Fibroblast of villous mesenchyme (primary cell): ENCODE measurements around the gene PAPPA2. TPM values are rescaled to one million over a fixed set of nuclear protein-coding genes. Genes with fewer than 3 reads are reported as not detected.

Experiments
- DNase-seq: peaks from one replicate; pipeline ENCODE4 v3.0.0-alpha.2; 2010; ENCODE audit warnings: low read depth
- H3K4me3 ChIP-seq: 2 replicates; pipeline ENCODE4 v1.5.1; 2011; ENCODE audit warnings: low read depth, mild to moderate bottlenecking, low read length
- total RNA-seq: library from RNA; depleted of rRNA; stranded (reverse); fragments of >200 nt; gene quantifications from 2 replicates; pipeline ENCODE4 v1.2.3, GENCODE V29; 2012
- TF ChIP-seq, protein P1 (sequence below): IDR thresholded peaks from 2 replicates; pipeline ENCODE4 v1.5.1; 2012; ENCODE audit warnings: low read depth, mild to moderate bottlenecking, low read length; ENCODE audit not compliant: insufficient read depth

PAPPA2 gene
- total RNA-seq, 1 donor = 1.3 TPM

DNA sequence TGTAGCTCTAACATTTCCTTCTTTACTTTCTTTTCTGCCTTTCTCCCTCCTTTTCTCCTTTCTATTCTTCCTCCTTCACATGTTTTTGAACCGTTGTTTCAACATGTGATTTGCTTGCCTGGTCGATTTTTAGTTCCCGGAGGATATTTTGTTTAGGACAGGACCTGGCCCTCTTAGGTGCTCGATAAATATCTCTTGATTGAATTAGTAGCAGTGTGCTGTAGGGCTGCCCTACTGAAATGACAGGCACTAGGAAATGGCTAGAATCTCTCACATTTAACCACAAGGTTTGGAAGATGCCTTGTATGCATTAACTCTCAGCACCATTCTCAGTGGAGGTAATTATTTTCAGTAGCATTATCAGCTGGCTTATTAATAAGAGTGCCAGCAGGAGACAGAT lies 305.6 kb downstream of the PAPPA2 start:
- no peak for DNase-seq
- no peak overlapping the region for H3K4me3 ChIP-seq
- TF ChIP-seq, protein P1, sequence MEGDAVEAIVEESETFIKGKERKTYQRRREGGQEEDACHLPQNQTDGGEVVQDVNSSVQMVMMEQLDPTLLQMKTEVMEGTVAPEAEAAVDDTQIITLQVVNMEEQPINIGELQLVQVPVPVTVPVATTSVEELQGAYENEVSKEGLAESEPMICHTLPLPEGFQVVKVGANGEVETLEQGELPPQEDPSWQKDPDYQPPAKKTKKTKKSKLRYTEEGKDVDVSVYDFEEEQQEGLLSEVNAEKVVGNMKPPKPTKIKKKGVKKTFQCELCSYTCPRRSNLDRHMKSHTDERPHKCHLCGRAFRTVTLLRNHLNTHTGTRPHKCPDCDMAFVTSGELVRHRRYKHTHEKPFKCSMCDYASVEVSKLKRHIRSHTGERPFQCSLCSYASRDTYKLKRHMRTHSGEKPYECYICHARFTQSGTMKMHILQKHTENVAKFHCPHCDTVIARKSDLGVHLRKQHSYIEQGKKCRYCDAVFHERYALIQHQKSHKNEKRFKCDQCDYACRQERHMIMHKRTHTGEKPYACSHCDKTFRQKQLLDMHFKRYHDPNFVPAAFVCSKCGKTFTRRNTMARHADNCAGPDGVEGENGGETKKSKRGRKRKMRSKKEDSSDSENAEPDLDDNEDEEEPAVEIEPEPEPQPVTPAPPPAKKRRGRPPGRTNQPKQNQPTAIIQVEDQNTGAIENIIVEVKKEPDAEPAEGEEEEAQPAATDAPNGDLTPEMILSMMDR = no peak

DNA sequence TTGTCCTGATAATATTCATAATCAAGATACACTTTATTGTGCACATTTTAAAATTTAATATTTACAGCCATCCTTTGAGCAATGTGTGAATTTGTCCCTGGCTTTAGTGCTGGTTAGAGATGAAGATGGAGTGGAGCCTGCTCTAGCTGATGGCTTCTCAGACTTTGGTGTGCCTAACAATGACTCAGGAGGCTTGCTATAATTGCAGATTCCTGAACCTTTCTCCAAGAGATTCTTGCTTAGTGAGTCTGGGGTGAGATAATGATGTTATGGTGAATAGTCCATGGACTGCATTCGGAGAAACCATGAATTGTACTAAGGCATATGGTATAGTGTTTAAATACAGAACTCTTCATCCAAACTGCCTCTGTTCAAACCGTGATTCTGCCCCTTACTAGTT lies 307.1 kb downstream of the PAPPA2 start:
- no peak overlapping the region for H3K4me3 ChIP-seq
- TF ChIP-seq, protein P1 = no peak
- DNase-seq = no peak

DNA sequence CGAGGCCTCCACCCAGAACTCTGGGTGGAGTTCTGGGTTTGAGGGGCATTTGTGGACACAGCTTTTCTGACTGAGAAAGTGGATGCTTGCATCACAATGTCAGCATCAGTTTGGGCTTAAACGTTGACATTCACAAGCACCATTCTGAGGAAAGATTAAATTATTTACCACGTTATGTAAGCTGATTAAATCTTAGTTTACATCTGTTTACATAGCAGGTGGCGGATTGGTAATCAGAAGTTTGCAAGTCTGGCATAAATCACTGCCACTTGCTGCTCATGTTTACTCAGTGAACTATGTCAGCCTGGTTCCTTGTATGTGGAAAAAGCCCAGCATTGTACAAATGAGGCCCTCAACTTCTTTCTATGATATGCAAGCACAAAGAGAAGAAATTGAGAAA lies 310.1 kb downstream of the PAPPA2 start:
- H3K4me3 ChIP-seq = no peak overlapping the region
- no peak for DNase-seq
- TF ChIP-seq, protein P1 = no peak

DNA sequence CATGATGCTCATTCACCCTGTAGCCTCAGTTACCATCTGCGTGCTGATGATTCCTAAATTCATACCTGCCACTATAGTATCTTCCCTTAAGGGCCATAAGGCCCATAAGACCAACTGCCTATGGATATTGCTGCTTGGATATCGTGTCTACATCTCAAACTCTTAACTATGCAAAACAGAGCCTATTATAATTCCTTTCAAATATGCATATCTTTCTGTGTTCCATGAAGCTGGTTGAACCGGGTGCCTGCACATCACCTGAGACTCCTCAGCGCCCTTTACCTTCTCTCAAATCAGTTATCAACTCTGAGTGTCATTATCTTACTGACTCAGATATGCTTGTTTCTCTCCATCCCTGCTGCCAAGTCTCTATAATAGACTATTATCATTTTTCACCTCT lies 311.2 kb downstream of the PAPPA2 start:
- no peak overlapping the region for H3K4me3 ChIP-seq
- TF ChIP-seq, protein P1 = no peak
- DNase-seq = no peak

DNA sequence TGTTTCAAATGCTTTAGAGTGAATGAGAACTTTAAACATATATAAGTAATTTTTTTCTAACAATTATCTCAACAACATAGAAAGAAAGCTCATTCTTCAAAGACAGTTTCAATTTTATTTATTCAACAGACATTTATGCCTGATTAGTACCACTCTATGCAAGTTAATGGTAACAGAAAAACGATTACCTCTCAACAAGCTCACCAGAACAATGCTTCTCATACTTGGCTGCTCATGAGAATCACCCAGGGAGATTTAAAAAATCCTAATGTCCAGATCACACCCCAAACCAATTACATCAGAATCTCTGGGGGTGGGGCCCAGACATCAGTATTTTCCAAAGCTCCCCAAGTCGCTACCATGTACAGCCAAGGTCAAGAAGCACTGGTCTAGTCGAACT lies 312.4 kb downstream of the PAPPA2 start:
- no peak for DNase-seq
- TF ChIP-seq, protein P1 = no peak

DNA sequence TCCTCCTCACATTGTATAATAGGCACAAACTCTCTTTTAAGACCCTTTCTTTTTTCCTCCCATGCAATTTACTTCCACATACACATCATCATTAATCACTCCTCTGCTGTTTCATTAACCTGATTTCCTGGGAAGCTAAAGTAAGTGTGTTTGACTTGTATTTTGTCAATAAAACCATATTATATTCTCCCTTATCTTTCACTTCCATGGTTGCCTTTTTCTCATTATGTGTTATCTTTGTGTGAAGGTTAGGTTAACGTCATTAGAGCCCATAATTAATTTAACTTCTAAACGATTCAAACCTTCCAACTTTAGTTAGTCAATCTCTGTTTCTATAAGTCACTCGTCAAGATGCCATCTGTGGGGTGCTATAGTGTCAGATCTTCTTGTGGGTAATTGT lies 313.0 kb downstream of the PAPPA2 start:
- DNase-seq = no peak
- H3K4me3 ChIP-seq = no peak overlapping the region
- TF ChIP-seq, protein P1 = no peak

More for the DNA sequence above, 312.4 kb downstream of the PAPPA2 start:
- no peak overlapping the region for H3K4me3 ChIP-seq

DNA sequence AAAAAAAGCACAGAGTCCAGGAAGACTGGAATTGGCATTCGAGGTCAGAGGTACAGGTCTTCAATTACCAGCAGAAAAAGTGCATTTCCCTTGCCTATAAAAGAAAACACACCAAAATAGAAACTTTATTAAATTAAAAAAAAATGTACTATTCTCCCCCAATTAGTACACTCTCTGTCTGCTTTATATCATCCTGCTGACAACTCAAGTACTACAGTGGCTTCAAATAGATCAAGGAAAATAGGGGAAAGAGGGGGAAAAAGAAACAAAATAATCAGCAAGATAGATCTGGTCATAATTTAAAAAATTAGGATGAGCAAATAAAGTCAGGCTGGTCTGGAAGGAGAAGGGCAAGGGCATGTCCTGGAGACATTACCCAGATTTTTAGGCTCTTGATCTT lies 315.1 kb downstream of the PAPPA2 start:
- DNase-seq = no peak
- TF ChIP-seq, protein P1 = no peak

More for the DNA sequence above, 315.1 kb downstream of the PAPPA2 start:
- H3K4me3 ChIP-seq = no peak overlapping the region
